Osteocyte (in vitro differentiated cells): ENCODE measurements around the gene DYRK1A. TPM values are rescaled to one million over a fixed set of nuclear protein-coding genes. Genes with fewer than 3 reads are reported as not detected.

Experiments
- DNase-seq: peaks from one replicate; pipeline ENCODE4 v3.0.0; 2021; ENCODE audit warnings: mixed read lengths; ENCODE audit not compliant: unreplicated experiment; ENCODE audit errors: extremely low spot score
- H3K27ac Mint-ChIP-seq: one replicate; pipeline ENCODE4 v1.8.0; 2021; ENCODE audit warnings: mild to moderate bottlenecking, mixed read lengths; ENCODE audit not compliant: unreplicated experiment
- H3K27me3 Mint-ChIP-seq: one replicate; pipeline ENCODE4 v1.8.0; 2021; ENCODE audit warnings: mixed read lengths; ENCODE audit not compliant: unreplicated experiment
- H3K36me3 Mint-ChIP-seq: one replicate; pipeline ENCODE4 v1.8.0; 2021; ENCODE audit warnings: mixed read lengths; ENCODE audit not compliant: unreplicated experiment
- H3K4me1 Mint-ChIP-seq: one replicate; pipeline ENCODE4 v1.8.0; 2021; ENCODE audit warnings: mixed read lengths; ENCODE audit not compliant: unreplicated experiment
- H3K4me3 Mint-ChIP-seq: one replicate; pipeline ENCODE4 v1.8.0; 2021; ENCODE audit warnings: mild to moderate bottlenecking, moderate library complexity, mixed read lengths; ENCODE audit not compliant: unreplicated experiment
- H3K9me3 Mint-ChIP-seq: one replicate; pipeline ENCODE4 v1.8.0; 2021; ENCODE audit warnings: mixed read lengths; ENCODE audit not compliant: unreplicated experiment
- total RNA-seq: library from RNA; stranded (reverse); gene quantifications from 2 replicates; pipeline ENCODE4 v1.2.1, GENCODE V29; 2021
- TF ChIP-seq, protein P1 (sequence below): fragments of 200-600 bp; sonication (generic); IDR thresholded peaks from 2 replicates; pipeline ENCODE4 v1.5.0; 2021; ENCODE audit warnings: antibody characterized with exemption, mild to moderate bottlenecking, moderate library complexity

The DYRK1A gene
- total RNA-seq, 1 donor from 2014 or later = 63.2 TPM

DNA sequence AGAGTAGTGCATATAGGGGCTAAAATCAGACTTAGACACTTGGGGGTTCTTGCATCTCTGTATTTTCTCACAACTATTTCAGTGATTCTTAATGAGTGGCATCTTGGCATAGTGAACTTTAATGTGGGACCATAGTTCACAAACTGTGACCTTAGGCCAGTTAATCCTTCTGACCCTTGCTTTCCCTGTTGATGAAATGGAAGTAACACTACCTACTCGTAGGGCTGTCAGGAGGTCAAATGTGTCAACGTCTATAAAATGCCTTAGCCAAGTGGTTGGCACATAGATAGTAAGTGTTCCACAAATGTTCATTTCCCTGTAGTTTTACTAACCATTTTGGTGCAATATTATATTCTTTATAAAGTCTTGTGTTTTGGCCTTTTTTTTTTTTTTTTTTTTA, 49.4 kb downstream of the DYRK1A start:
- H3K36me3 Mint-ChIP-seq = no peaks in the 10 kb centered on the region
- H3K4me1 Mint-ChIP-seq = peaks cover 60% of the 10 kb centered on the region
- no peak overlapping the region for H3K27ac Mint-ChIP-seq
- no peak overlapping the region for H3K4me3 Mint-ChIP-seq
- H3K9me3 Mint-ChIP-seq = no peaks in the 10 kb centered on the region
- TF ChIP-seq, protein P1, sequence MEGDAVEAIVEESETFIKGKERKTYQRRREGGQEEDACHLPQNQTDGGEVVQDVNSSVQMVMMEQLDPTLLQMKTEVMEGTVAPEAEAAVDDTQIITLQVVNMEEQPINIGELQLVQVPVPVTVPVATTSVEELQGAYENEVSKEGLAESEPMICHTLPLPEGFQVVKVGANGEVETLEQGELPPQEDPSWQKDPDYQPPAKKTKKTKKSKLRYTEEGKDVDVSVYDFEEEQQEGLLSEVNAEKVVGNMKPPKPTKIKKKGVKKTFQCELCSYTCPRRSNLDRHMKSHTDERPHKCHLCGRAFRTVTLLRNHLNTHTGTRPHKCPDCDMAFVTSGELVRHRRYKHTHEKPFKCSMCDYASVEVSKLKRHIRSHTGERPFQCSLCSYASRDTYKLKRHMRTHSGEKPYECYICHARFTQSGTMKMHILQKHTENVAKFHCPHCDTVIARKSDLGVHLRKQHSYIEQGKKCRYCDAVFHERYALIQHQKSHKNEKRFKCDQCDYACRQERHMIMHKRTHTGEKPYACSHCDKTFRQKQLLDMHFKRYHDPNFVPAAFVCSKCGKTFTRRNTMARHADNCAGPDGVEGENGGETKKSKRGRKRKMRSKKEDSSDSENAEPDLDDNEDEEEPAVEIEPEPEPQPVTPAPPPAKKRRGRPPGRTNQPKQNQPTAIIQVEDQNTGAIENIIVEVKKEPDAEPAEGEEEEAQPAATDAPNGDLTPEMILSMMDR = no peak
- H3K27me3 Mint-ChIP-seq = no peaks in the 10 kb centered on the region
- DNase-seq = no peak

DNA sequence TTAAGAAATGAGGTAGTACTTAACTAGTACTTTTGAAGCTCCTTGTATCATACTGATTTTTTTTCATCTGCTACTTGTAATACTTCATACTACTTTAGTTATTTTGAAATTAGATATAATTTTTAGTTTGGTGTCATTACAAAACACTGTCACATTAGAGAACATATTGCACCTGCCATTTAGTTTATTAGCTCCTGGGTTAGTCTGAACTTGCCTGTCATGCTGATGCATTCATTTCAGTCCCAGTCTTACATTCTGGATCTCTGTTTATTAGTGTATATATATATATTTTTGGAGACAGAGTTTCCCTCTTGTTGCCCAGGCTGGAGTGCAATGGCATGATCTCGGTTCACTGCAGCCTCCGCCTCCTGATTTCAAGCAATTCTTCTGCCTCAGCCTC, 50.3 kb downstream of the DYRK1A start:
- peaks cover 3% of the 10 kb centered on the region for H3K36me3 Mint-ChIP-seq
- H3K27ac Mint-ChIP-seq = no peak overlapping the region
- DNase-seq = no peak
- no peaks in the 10 kb centered on the region for H3K27me3 Mint-ChIP-seq
- TF ChIP-seq, protein P1 = no peak
- H3K4me3 Mint-ChIP-seq = no peak overlapping the region
- H3K9me3 Mint-ChIP-seq = no peaks in the 10 kb centered on the region
- peaks cover 57% of the 10 kb centered on the region for H3K4me1 Mint-ChIP-seq

DNA sequence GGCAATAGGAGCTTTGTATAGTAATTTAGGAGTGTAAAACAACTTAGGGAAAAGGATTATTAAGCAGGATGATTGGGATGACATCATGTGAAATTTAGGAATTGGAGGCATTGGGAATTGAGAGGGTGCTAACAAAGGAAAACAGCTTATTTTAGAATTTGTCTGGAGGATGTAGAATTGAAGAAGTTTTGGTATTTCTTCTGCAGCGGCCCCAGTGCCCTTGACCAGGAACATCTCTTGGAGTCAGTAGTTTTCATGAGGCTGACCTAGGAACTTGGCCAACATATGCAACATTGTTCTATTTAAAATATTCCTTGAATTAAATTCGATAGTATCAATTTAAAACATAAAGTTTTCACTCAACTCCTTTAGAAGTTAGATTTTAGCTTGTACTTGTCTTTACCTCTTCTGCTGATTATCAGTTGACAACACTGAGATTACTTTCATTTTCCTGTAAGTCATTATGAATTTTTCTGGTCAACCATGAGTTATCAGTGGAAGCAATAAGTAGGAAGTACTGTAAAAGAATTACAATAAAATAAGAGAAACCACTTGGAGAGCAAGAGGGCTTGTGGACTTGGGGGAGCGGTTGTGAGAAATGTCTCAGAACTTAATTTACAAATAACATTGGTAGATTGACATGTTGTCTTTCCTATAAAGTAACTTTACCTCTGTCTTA, 52.8 kb downstream of the DYRK1A start:
- Mint-ChIP-seq H3K9me3 (no peaks in the 10 kb centered on the region), H3K4me3 (no peak overlapping the region), H3K36me3 (peaks cover 13% of the 10 kb centered on the region), H3K27me3 (no peaks in the 10 kb centered on the region), H3K4me1 (peaks cover 43% of the 10 kb centered on the region), H3K27ac (no peak overlapping the region)
- TF ChIP-seq, protein P1 = no peak
- DNase-seq = no peak

DNA sequence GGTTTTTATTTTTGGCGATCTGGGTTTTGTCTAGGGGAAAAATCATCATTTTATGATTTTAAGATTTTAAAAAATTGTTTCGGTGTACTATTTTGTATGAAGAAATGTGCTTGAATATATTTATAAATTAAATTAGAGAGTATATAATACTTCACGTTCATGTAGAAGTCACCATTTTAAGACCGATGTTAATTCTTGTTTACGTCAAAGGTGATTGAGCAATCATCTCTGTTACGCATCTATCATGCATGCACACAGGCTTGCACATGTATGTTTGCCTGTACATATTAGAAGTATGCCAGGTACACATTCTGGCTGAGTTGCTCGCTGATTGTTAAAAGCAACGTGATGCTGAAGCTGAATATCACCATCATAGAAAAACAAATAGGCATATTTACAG, 54.7 kb downstream of the DYRK1A start:
- no peak overlapping the region for H3K27ac Mint-ChIP-seq
- no peaks in the 10 kb centered on the region for H3K9me3 Mint-ChIP-seq
- H3K4me3 Mint-ChIP-seq = no peak overlapping the region
- TF ChIP-seq, protein P1 = no peak
- H3K27me3 Mint-ChIP-seq = no peaks in the 10 kb centered on the region
- peaks cover 36% of the 10 kb centered on the region for H3K4me1 Mint-ChIP-seq
- DNase-seq = no peak
- H3K36me3 Mint-ChIP-seq = peaks cover 22% of the 10 kb centered on the region

DNA sequence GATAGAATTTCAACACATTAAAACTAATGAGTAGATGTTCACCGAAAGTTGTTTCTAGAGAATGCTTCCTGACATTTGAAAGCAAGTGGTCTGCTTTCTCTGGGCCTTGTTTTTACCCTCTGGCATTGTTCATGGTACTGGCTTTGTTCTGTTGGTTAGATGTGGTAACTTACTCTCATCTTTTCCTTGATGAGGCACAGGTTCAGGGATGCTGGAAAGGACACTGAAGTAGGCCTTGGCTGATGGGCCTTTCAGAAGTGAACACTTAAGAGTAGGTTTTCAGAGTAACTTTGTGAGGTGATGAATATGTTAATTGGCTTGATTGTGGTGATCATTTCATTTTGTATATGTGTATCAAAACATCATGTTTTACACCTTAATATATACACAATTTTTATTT, 55.8 kb downstream of the DYRK1A start:
- Mint-ChIP-seq H3K27ac (no peak overlapping the region), H3K4me3 (no peak overlapping the region)

More for the DNA sequence above, 55.8 kb downstream of the DYRK1A start:
- peaks cover 22% of the 10 kb centered on the region for H3K36me3 Mint-ChIP-seq
- no peak for DNase-seq
- H3K9me3 Mint-ChIP-seq = no peaks in the 10 kb centered on the region
- H3K4me1 Mint-ChIP-seq = peaks cover 36% of the 10 kb centered on the region
- TF ChIP-seq, protein P1 = no peak
- H3K27me3 Mint-ChIP-seq = no peaks in the 10 kb centered on the region
